Tibial artery (tissue), 4 donors: ENCODE data around the gene SELPLG.
A peak's percentile ranks its signal among the peaks of the same experiment; 100 is the strongest.

Experiments
- DNase-seq, 2 donors: peaks; one replicate each; pipeline ENCODE4 v3.0.0-alpha.2; 2019
- H3K27ac ChIP-seq, 2 donors: fragments of 200-600 bp; sonication (generic) in 1 of 2; 1 replicate in 1 of 2; 2 replicates in 1 of 2; pipeline ENCODE4 v1.5.1; 2018 to 2019; ENCODE audit warnings: mild to moderate bottlenecking in 1 of 2
- H3K27me3 ChIP-seq, 2 donors: fragments of 200-600 bp; sonication (generic) in 1 of 2; one replicate each; pipeline versions ENCODE4 v1.5.1 to v1.6.0; 2016 to 2019
- H3K36me3 ChIP-seq, 3 donors: fragments of 200-600 bp; sonication (generic) in 2 of 3; one replicate each; pipeline ENCODE4 v1.5.1; 2016 to 2019; ENCODE audit warnings: mild to moderate bottlenecking in 2 of 3
- H3K4me1 ChIP-seq, 4 donors: fragments of 200-600 bp; sonication (generic) in 2 of 4; 1 replicate in 3 of 4; 2 replicates in 1 of 4; pipeline ENCODE4 v1.5.1; 2016 to 2019
- H3K4me3 ChIP-seq, 2 donors: fragments of 200-600 bp; sonication (generic) in 1 of 2; 1 replicate in 1 of 2; 2 replicates in 1 of 2; pipeline ENCODE4 v1.5.1; 2018 to 2019; ENCODE audit warnings: mild to moderate bottlenecking in 2 of 2
- H3K9me3 ChIP-seq, 3 donors: fragments of 200-600 bp; sonication (generic) in 1 of 3; one replicate each; pipeline ENCODE4 v1.5.1; 2016 to 2019
- CTCF ChIP-seq, 2 experiments: fragments of 200-600 bp in 1 of 2; fragments of 450-650 bp in 1 of 2; IDR thresholded peaks; one replicate each; pipeline ENCODE4 v1.5.1; 2017 to 2019; ENCODE audit warnings: antibody characterized with exemption in 2 of 2, mild to moderate bottlenecking in 1 of 2, moderate library complexity in 1 of 2
- intact Hi-C: fragments of 100-400 bp; cut with DNase I; formaldehyde crosslinking; loops from one replicate; pipeline ENCODE4 v1.15.0; 2023; ENCODE audit warnings: low total_unique reads

SELPLG gene

GRCh38 chr12:108611884-108612415, 21.7 kb downstream of the SELPLG start:
- no peak for DNase-seq
- H3K36me3 ChIP-seq, result no peaks in the 10 kb centered on the region
- no peak overlapping the region for H3K4me3 ChIP-seq
- intact Hi-C loops, result loop anchor here (10.0 kb wide), 1 partner anchor 343 kb away; no protein-coding TSS in a partner anchor
- TF ChIP-seq CTCF (IDR thresholded peaks at IDR 0.05), result peak; percentile 21 to 25
- H3K4me1 ChIP-seq, result peaks cover 0 to 9% (median 7%) of the 10 kb centered on the region in 4 donors
- H3K27me3 ChIP-seq, result no peaks in the 10 kb centered on the region
- no peaks in the 10 kb centered on the region for H3K9me3 ChIP-seq
- no peak overlapping the region for H3K27ac ChIP-seq

- H3K4me1 ChIP-seq, result peaks cover 0 to 9% (median 7%) of the 10 kb centered on the region in 4 donors
- no peak for TF ChIP-seq CTCF (IDR thresholded peaks at IDR 0.05)
- no peaks in the 10 kb centered on the region for H3K36me3 ChIP-seq
- no peaks in the 10 kb centered on the region for H3K9me3 ChIP-seq
- intact Hi-C loops, result loop anchor here (10.0 kb wide), 1 partner anchor 344 kb away; no protein-coding TSS in a partner anchor
- no peak for DNase-seq
- H3K27me3 ChIP-seq, result no peaks in the 10 kb centered on the region
- no peak overlapping the region for H3K4me3 ChIP-seq
- no peak overlapping the region for H3K27ac ChIP-seq
Measured at GRCh38 chr12:108610856-108611605, 22.7 kb downstream of the SELPLG start.

- no peaks in the 10 kb centered on the region for H3K9me3 ChIP-seq
Measured at GRCh38 chr12:108610336-108610815, 23.3 kb downstream of the SELPLG start.

DNA sequence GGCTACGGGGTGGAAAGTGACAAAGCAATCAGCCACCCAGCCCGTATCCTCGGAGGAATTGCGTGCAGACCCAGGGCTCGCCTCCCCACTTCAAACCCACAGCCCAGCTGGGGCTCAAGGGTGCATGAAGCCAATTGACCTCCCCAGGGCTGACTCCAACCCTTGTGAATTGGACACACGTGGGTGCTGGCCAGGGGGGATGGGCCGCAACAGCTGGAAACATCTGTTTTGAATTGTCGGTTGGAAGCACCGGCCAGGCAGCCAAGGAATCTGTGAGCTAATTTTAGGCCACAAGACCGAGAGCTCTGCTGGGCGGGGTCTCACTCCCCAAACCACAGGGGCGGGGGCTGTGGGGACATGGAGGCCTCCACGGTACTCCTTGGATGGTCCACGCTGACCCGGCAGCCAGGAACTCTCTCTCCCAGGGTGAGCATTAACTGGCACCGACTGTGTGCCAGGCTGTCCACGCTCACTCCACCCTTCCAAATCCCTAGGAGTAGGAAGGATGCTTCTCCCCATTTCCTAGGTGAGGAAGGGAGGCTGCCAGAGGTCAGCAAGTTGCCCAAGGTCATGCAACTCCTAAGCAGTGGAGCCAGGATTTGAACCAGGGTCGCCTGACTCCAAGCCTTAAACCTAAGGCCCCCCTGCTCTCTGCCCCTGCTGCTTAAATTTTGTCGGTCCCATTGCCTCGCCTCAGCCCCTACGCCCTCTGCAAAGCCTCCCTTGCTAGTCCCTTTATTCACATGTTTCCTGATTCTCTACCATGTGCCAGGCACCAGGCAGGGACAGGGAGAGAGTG, 24.0 kb downstream of the SELPLG start:
- intact Hi-C loops, result loop anchor here (10.0 kb wide), 1 partner anchor 345 kb away; no protein-coding TSS in a partner anchor
- Histone ChIP-seq H3K36me3 (no peaks in the 10 kb centered on the region), H3K9me3 (no peaks in the 10 kb centered on the region), H3K27me3 (no peaks in the 10 kb centered on the region), H3K4me3 (no peak overlapping the region), H3K4me1 (peaks cover 0 to 9% (median 7%) of the 10 kb centered on the region in 4 donors), H3K27ac (no peak overlapping the region)
- TF ChIP-seq CTCF (IDR thresholded peaks at IDR 0.05), result no peak
- peak; percentile 77 to 79 for DNase-seq

More at GRCh38 chr12:108610336-108610815, 23.3 kb downstream of the SELPLG start:
- Histone ChIP-seq H3K27ac (no peak overlapping the region), H3K4me3 (no peak overlapping the region), H3K4me1 (peaks cover 0 to 9% (median 7%) of the 10 kb centered on the region in 4 donors), H3K36me3 (no peaks in the 10 kb centered on the region), H3K27me3 (no peaks in the 10 kb centered on the region)
- TF ChIP-seq CTCF (IDR thresholded peaks at IDR 0.05), result no peak
- no peak for DNase-seq
- intact Hi-C loops, result loop anchor here (10.0 kb wide), 1 partner anchor 344 kb away; no protein-coding TSS in a partner anchor

DNA sequence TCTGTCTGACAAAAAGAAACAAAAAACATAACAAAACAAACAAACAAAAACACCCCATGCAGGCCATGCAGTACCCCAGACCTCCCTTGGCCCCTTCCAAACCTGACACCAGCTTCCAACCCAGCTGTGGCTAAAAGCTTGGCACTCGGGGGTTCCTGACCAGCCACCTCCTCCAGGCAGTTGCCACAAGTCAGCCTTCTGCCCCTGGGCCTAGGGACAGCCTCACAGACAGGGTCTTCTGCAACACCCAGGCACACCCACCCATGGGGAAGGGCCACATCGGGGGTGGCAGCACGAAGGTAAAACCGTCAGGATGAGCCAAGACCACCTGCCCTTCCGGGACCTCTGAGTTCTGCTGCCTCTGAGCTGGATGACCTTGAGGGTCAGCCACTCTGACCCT, 25.1 kb downstream of the SELPLG start:
- TF ChIP-seq CTCF (IDR thresholded peaks at IDR 0.05), result no peak
- no peak overlapping the region for H3K4me3 ChIP-seq
- no peak for DNase-seq
- intact Hi-C loops, result no loop called here
- H3K27me3 ChIP-seq, result peaks cover 0 to 4% of the 10 kb centered on the region in 2 donors
- H3K9me3 ChIP-seq, result no peaks in the 10 kb centered on the region
- no peak overlapping the region for H3K27ac ChIP-seq
- no peaks in the 10 kb centered on the region for H3K36me3 ChIP-seq
- H3K4me1 ChIP-seq, result peaks cover 0 to 9% (median 7%) of the 10 kb centered on the region in 4 donors
